DND-41 (cell line): ENCODE results near the gene PPP1R16B.
"Not testable (repeated sequence)": the region's sequence is repeated elsewhere in the genome, so short reads cannot be mapped to it uniquely, and the experiment has no call there.

Source experiments
- ATAC-seq: fragments of 200-7000 bp; cut with Tn5 transposase; 3 replicates; pipeline ENCODE4 v1.9.1; 2021; ENCODE audit warnings: low read depth; ENCODE audit not compliant: insufficient read depth
- DNase-seq: peaks from one replicate; pipeline ENCODE4 v3.0.0-alpha.2; 2020
- H2AFZ ChIP-seq: 2 replicates; pipeline ENCODE4 v1.6.0; 2012; ENCODE audit warnings: low read depth, low read length
- H3K27ac ChIP-seq: 2 replicates; pipeline ENCODE4 v1.5.1; 2012; ENCODE audit warnings: low read length, inconsistent platforms
- H3K27me3 ChIP-seq: fragments of 200-600 bp; sonication (generic); 2 replicates; pipeline ENCODE4 v1.6.0; 2012; ENCODE audit warnings: low read length, mild to moderate bottlenecking, inconsistent platforms; ENCODE audit not compliant: insufficient read depth, poor library complexity
- H3K36me3 ChIP-seq: 2 replicates; pipeline ENCODE4 v1.5.1; 2012; ENCODE audit warnings: low read length, inconsistent platforms; ENCODE audit not compliant: insufficient read depth
- H3K4me1 ChIP-seq: 2 replicates; pipeline ENCODE4 v1.5.1; 2012; ENCODE audit warnings: mild to moderate bottlenecking, low read length; ENCODE audit not compliant: insufficient read depth
- H3K4me2 ChIP-seq: 2 replicates; pipeline ENCODE4 v1.6.0; 2012; ENCODE audit warnings: mild to moderate bottlenecking, moderate library complexity, low read length, inconsistent platforms; ENCODE audit not compliant: insufficient read depth
- H3K4me3 ChIP-seq, 2 experiments: fragments of 200-600 bp in 1 of 2; shearing (Covaris generic) in 1 of 2; 2 replicates each; pipeline ENCODE4 v1.5.1; 2012 to 2016; ENCODE audit warnings: inconsistent platforms in 2 of 2, low read length in 2 of 2, mild to moderate bottlenecking in 2 of 2, low read depth in 1 of 2, moderate library complexity in 1 of 2
- H3K79me2 ChIP-seq: 2 replicates; pipeline ENCODE4 v1.6.0; 2012; ENCODE audit warnings: low read length, inconsistent platforms; ENCODE audit not compliant: insufficient read depth
- H3K9ac ChIP-seq: 2 replicates; pipeline ENCODE4 v1.6.0; 2012; ENCODE audit warnings: low read depth, mild to moderate bottlenecking, inconsistent platforms, low read length, moderate library complexity
- H3K9me3 ChIP-seq: 2 replicates; pipeline ENCODE4 v1.5.1; 2012; ENCODE audit warnings: low read length, moderate library complexity, mild to moderate bottlenecking, inconsistent platforms; ENCODE audit not compliant: insufficient read depth, severe bottlenecking
- H4K20me1 ChIP-seq: 2 replicates; pipeline ENCODE4 v1.6.0; 2012; ENCODE audit warnings: low read length; ENCODE audit not compliant: insufficient read depth
- EZH2 ChIP-seq: IDR thresholded peaks from 3 replicates; pipeline ENCODE4 v1.6.1; 2012; ENCODE audit warnings: borderline replicate concordance, low read depth, mild to moderate bottlenecking, moderate library complexity, low read length, inconsistent platforms; ENCODE audit not compliant: severe bottlenecking
- TF ChIP-seq, protein P1 (sequence below): IDR thresholded peaks from 2 replicates; pipeline ENCODE4 v1.5.1; 2012; ENCODE audit warnings: borderline replicate concordance, low read length, moderate library complexity, mild to moderate bottlenecking; ENCODE audit not compliant: poor library complexity, severe bottlenecking; ENCODE audit errors: extremely low read depth

The PPP1R16B gene

DNA sequence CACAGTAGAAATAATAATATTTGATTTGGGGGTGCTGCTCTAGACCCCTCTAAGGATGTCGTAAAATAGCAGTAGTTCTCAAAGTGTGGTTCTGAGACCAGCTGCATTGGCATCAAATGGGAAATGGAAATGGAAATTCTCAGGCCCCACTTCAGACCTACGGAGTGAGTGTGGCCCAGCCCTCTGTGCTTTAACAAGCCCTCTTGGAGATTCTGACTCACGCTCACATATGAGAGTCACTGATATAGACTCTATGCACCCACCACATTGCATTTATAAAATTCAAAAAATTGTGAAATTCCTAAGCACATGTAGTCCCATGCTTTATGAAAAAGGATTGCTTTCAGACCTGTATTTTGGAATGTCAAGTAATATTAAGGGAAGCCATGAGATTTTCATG, 14.2 kb upstream of the PPP1R16B start:
- ATAC-seq: no peak
- no peaks in the 10 kb centered on the region for H3K27me3 ChIP-seq
- H2AFZ ChIP-seq: no peak overlapping the region
- peaks cover 2% of the 10 kb centered on the region; the same call in 1 of the 2 replicates for H3K4me1 ChIP-seq
- no peak overlapping the region for H3K9ac ChIP-seq
- H3K4me2 ChIP-seq: no peak overlapping the region
- no peak for TF ChIP-seq EZH2
- TF ChIP-seq, protein P1, sequence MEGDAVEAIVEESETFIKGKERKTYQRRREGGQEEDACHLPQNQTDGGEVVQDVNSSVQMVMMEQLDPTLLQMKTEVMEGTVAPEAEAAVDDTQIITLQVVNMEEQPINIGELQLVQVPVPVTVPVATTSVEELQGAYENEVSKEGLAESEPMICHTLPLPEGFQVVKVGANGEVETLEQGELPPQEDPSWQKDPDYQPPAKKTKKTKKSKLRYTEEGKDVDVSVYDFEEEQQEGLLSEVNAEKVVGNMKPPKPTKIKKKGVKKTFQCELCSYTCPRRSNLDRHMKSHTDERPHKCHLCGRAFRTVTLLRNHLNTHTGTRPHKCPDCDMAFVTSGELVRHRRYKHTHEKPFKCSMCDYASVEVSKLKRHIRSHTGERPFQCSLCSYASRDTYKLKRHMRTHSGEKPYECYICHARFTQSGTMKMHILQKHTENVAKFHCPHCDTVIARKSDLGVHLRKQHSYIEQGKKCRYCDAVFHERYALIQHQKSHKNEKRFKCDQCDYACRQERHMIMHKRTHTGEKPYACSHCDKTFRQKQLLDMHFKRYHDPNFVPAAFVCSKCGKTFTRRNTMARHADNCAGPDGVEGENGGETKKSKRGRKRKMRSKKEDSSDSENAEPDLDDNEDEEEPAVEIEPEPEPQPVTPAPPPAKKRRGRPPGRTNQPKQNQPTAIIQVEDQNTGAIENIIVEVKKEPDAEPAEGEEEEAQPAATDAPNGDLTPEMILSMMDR: no peak
- no peak overlapping the region for H3K4me3 ChIP-seq
- no peaks in the 10 kb centered on the region for H3K9me3 ChIP-seq
- H3K79me2 ChIP-seq: no peaks in the 10 kb centered on the region
- no peak overlapping the region for H3K27ac ChIP-seq
- DNase-seq: no peak
- no peaks in the 10 kb centered on the region for H3K36me3 ChIP-seq
- H4K20me1 ChIP-seq: no peaks in the 10 kb centered on the region

DNA sequence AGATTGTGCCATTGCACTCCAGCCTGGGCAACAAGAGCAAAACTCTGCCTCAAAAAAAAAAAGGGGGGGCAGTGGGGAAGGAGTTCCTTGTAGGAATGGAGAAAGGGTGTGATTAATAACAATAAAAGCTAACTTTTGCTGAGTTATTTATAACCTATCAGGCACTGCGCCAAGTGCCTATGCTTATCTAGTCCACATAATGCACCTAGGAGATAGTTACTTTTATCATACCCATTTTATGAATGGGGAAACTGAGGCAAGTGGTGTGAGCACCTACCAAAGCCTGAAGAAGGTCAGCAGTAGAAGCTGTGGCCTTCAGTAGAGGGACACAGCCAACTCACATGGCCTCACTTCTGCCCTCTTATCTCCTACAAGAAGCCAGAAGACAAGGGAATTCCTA, 13.6 kb upstream of the PPP1R16B start:
- Histone ChIP-seq H3K27ac (no peak overlapping the region), H4K20me1 (no peaks in the 10 kb centered on the region), H3K79me2 (no peaks in the 10 kb centered on the region), H3K9ac (no peak overlapping the region), H3K27me3 (no peaks in the 10 kb centered on the region), H2AFZ (no peak overlapping the region), H3K4me3 (no peak overlapping the region), H3K9me3 (no peaks in the 10 kb centered on the region), H3K4me2 (no peak overlapping the region), H3K36me3 (no peaks in the 10 kb centered on the region), H3K4me1 (peaks cover 2% of the 10 kb centered on the region; the same call in 1 of the 2 replicates)
- TF ChIP-seq, protein P1: no peak
- TF ChIP-seq EZH2: no peak
- DNase-seq (no peak), ATAC-seq (no peak)

- not testable (repeated sequence) for ATAC-seq, H2AFZ ChIP-seq, H3K4me2 ChIP-seq
Observed at GRCh38 chr20:38794057-38794456, 11.4 kb upstream of the PPP1R16B start.

DNA sequence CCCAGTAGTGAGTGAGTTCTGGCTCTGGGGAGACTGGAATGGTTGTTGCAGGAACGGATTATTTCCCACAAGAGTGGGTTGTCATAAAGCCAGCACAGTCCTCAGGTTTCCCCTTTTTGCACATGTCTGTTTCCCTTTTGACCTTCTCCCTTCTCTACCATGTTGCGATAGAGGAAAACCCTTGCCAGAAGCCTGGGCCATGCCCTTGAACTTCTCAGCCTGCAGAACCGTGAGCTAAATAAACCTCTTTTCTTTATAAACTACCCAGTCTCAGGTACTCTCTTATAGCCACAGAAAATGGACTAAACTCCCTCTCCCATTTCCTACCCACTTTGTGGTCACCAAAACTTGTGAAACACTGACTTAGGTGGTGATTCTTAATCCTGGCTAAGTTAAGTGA, 7.2 kb upstream of the PPP1R16B start:
- Histone ChIP-seq H4K20me1 (no peaks in the 10 kb centered on the region), H3K9ac (no peak overlapping the region), H3K4me2 (no peak overlapping the region), H3K4me3 (no peak overlapping the region), H3K27ac (no peak overlapping the region), H2AFZ (no peak overlapping the region), H3K27me3 (no peaks in the 10 kb centered on the region), H3K79me2 (no peaks in the 10 kb centered on the region), H3K4me1 (no peaks in the 10 kb centered on the region), H3K9me3 (no peaks in the 10 kb centered on the region), H3K36me3 (no peaks in the 10 kb centered on the region)
- DNase-seq (no peak), ATAC-seq (no peak)
- TF ChIP-seq, protein P1: no peak
- no peak for TF ChIP-seq EZH2

More at GRCh38 chr20:38794057-38794456, 11.4 kb upstream of the PPP1R16B start:
- not testable (repeated sequence) for H3K4me3 ChIP-seq, H3K79me2 ChIP-seq, H3K27ac ChIP-seq, H3K36me3 ChIP-seq, H3K27me3 ChIP-seq, H3K9ac ChIP-seq, DNase-seq, H4K20me1 ChIP-seq, H3K9me3 ChIP-seq, H3K4me1 ChIP-seq
